OCI-LY1 (cell line): ENCODE data around the gene SLC2A4RG.

Experiments
- H2AFZ ChIP-seq: fragments of 200-600 bp; sonication (generic), shearing (Covaris generic); 2 replicates; pipeline ENCODE4 v1.6.0; 2014; ENCODE audit warnings: antibody characterized with exemption, mild to moderate bottlenecking, low read length
- H3F3A ChIP-seq: fragments of 200-600 bp; sonication (generic), shearing (Covaris generic); 2 replicates; pipeline ENCODE4 v1.6.0; 2014; ENCODE audit warnings: mild to moderate bottlenecking, antibody characterized with exemption, low read length, moderate library complexity; ENCODE audit not compliant: insufficient read depth
- H3K27ac ChIP-seq: fragments of 200-600 bp; sonication (generic); 2 replicates; pipeline ENCODE4 v1.5.1; 2014; ENCODE audit warnings: low read length, mixed run types, mild to moderate bottlenecking, low read depth; ENCODE audit not compliant: poor library complexity, severe bottlenecking
- H3K27me3 ChIP-seq: fragments of 200-600 bp; sonication (generic); 2 replicates; pipeline ENCODE4 v1.6.0; 2014; ENCODE audit warnings: antibody characterized with exemption, mild to moderate bottlenecking, low read length, moderate library complexity; ENCODE audit not compliant: insufficient read depth
- H3K36me3 ChIP-seq: fragments of 200-600 bp; sonication (generic); 2 replicates; pipeline ENCODE4 v1.6.1; 2014; ENCODE audit warnings: mild to moderate bottlenecking, antibody characterized with exemption, low read length, moderate library complexity, mixed read lengths; ENCODE audit not compliant: insufficient read depth
- H3K4me1 ChIP-seq: fragments of 200-600 bp; sonication (generic); 2 replicates; pipeline ENCODE4 v1.5.1; 2014; ENCODE audit warnings: mild to moderate bottlenecking, low read length, moderate library complexity; ENCODE audit not compliant: insufficient read depth, severe bottlenecking
- H3K4me2 ChIP-seq: fragments of 200-600 bp; sonication (generic), shearing (Covaris generic); 2 replicates; pipeline ENCODE4 v1.6.1; 2014; ENCODE audit warnings: low read length
- H3K4me3 ChIP-seq: fragments of 200-600 bp; sonication (generic); 2 replicates; pipeline ENCODE4 v1.5.1; 2014; ENCODE audit warnings: low read length, low read depth, mild to moderate bottlenecking, mixed read lengths; ENCODE audit not compliant: poor library complexity, severe bottlenecking
- H3K79me2 ChIP-seq: fragments of 200-600 bp; shearing (Covaris generic); 2 replicates; pipeline ENCODE4 v1.6.1; 2016; ENCODE audit warnings: mixed run types, low read length, mixed read lengths; ENCODE audit not compliant: insufficient read depth
- H3K9ac ChIP-seq: fragments of 200-600 bp; sonication (generic), shearing (Covaris generic); 2 replicates; pipeline ENCODE4 v1.6.1; 2014; ENCODE audit warnings: mild to moderate bottlenecking, low read length, mixed read lengths
- H3K9me2 ChIP-seq: fragments of 200-600 bp; sonication (generic), shearing (Covaris generic); 2 replicates; pipeline ENCODE4 v1.6.1; 2014; ENCODE audit warnings: low read depth, mild to moderate bottlenecking, low read length, mixed read lengths
- H3K9me3 ChIP-seq: fragments of 200-600 bp; shearing (Covaris generic); 2 replicates; pipeline ENCODE4 v1.6.1; 2014; ENCODE audit warnings: low read length, mixed read lengths
- H4K20me1 ChIP-seq: fragments of 200-600 bp; sonication (generic), shearing (Covaris generic); 2 replicates; pipeline ENCODE4 v1.6.0; 2016; ENCODE audit warnings: mild to moderate bottlenecking, low read length; ENCODE audit not compliant: insufficient read depth
- CTCF ChIP-seq: fragments of 200-600 bp; sonication (generic), shearing (Covaris generic); IDR thresholded peaks from 2 replicates; pipeline ENCODE4 v1.5.1; 2017; ENCODE audit warnings: mild to moderate bottlenecking, antibody characterized with exemption, low read length, moderate library complexity, mixed read lengths
- EZH2 ChIP-seq: fragments of 200-600 bp; sonication (generic), shearing (Covaris generic); IDR thresholded peaks from 2 replicates; pipeline ENCODE4 v1.8.0; 2017; ENCODE audit warnings: borderline replicate concordance, mixed run types, mild to moderate bottlenecking, antibody characterized with exemption, low read length, moderate library complexity, mixed read lengths

The SLC2A4RG gene

GRCh38 chr20:63703471-63703975 lies 36.1 kb upstream of the SLC2A4RG start:
- TF ChIP-seq EZH2 = no peak
- TF ChIP-seq CTCF = no peak
- H3K9me3 ChIP-seq = no peaks in the 10 kb centered on the region
- H3K4me1 ChIP-seq = peaks cover 11% of the 10 kb centered on the region
- H3K27me3 ChIP-seq = no peaks in the 10 kb centered on the region
- no peak overlapping the region for H3K4me2 ChIP-seq
- H3K9ac ChIP-seq = no peak overlapping the region
- no peaks in the 10 kb centered on the region for H3F3A ChIP-seq
- H2AFZ ChIP-seq = no peak overlapping the region
- H3K79me2 ChIP-seq = no peaks in the 10 kb centered on the region
- H3K4me3 ChIP-seq = no peak overlapping the region
- H3K36me3 ChIP-seq = peaks cover 33% of the 10 kb centered on the region
- H3K27ac ChIP-seq = no peak overlapping the region
- no peaks in the 10 kb centered on the region for H3K9me2 ChIP-seq
- no peaks in the 10 kb centered on the region for H4K20me1 ChIP-seq

- H3K27me3 ChIP-seq = no peaks in the 10 kb centered on the region
- TF ChIP-seq CTCF (no peak), EZH2 (no peak)
- no peaks in the 10 kb centered on the region for H4K20me1 ChIP-seq
- no peaks in the 10 kb centered on the region for H3K9me2 ChIP-seq
- H3K79me2 ChIP-seq = peaks cover 3% of the 10 kb centered on the region; the same call in 1 of the 2 replicates
- no peak overlapping the region for H3K9ac ChIP-seq
- no peaks in the 10 kb centered on the region for H3F3A ChIP-seq
- no peak overlapping the region for H2AFZ ChIP-seq
- H3K4me1 ChIP-seq = peaks cover 17% of the 10 kb centered on the region
- H3K27ac ChIP-seq = no peak overlapping the region
- H3K9me3 ChIP-seq = no peaks in the 10 kb centered on the region
- peaks cover 36% of the 10 kb centered on the region for H3K36me3 ChIP-seq
- H3K4me2 ChIP-seq = no peak overlapping the region
- H3K4me3 ChIP-seq = no peak overlapping the region
Measured at GRCh38 chr20:63703976-63704748, 35.4 kb upstream of the SLC2A4RG start.

- no peaks in the 10 kb centered on the region for H3K9me2 ChIP-seq
- H3K79me2 ChIP-seq = peaks cover 3% of the 10 kb centered on the region; the same call in 1 of the 2 replicates
- no peak overlapping the region for H2AFZ ChIP-seq
- no peak overlapping the region for H3K4me3 ChIP-seq
- no peak for TF ChIP-seq CTCF
- no peak for TF ChIP-seq EZH2
- H3K27me3 ChIP-seq = no peaks in the 10 kb centered on the region
- H3K9ac ChIP-seq = no peak overlapping the region
- H3K36me3 ChIP-seq = peaks cover 39% of the 10 kb centered on the region
- peaks cover 21% of the 10 kb centered on the region for H3K4me1 ChIP-seq
- H3F3A ChIP-seq = no peaks in the 10 kb centered on the region
- H3K4me2 ChIP-seq = no peak overlapping the region
- no peaks in the 10 kb centered on the region for H3K9me3 ChIP-seq
- no peak overlapping the region for H3K27ac ChIP-seq
- no peaks in the 10 kb centered on the region for H4K20me1 ChIP-seq
Measured at GRCh38 chr20:63704749-63705117, 34.8 kb upstream of the SLC2A4RG start.
